ENCODE measurements around the gene CCNF. TPM values are rescaled to one million over a fixed set of nuclear protein-coding genes. Genes with fewer than 3 reads are reported as not detected.
A peak's percentile ranks its signal among the peaks of the same experiment; 100 is the strongest.

Gene CCNF
- total and polyA plus RNA-seq, 2 of the 8 experiments (the other 6 are each of a cell fraction or from before 2014, with no cell fraction given) = 15.4 to 54.3 TPM

DNA sequence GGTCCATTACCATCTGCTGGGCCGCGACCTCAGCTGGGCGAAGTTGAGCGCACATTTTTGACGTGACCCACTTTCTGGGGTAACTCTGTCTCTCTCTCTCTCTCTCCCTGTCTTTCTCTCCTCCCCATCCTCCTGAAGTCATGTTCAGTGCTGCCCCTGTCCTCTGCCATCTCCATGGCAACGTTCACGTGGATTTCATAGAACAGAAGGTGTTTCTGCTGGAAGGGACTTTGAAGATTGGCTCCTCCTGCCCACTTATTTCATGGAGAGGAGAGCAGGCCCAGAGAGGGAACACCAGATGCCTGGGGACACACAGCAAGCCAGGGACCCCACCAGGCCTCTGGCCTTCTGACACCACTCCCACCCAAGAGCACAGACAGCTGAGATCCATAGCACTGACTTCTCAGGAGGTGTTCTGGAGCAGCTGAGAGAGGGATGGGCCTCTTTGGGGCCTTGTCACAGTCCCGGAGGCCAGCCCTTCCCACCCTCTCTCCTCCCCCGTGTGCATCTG is 4.2 kb upstream of the CCNF start:
- Histone ChIP-seq H2BK5ac (ENCODE audit: low read depth, low read length) (no peak overlapping the region), H3K14ac (ENCODE audit: insufficient read length) (no peak overlapping the region), H3K23me2 (ENCODE audit: low read depth, low read length) (peaks cover 9% of the 10 kb centered on the region; the same call in 1 of the 2 replicates), H2AK5ac (ENCODE audit: low read depth, low read length) (no peak overlapping the region), H4K20me1 (replicated peaks in 1 of 2; ENCODE audit: control insufficient read depth in 1 of 2, insufficient read depth in 2 of 2, low read length in 2 of 2) (peaks cover under 1% of the 10 kb centered on the region in 2 experiments), H3K23ac (ENCODE audit: insufficient read length) (no peak overlapping the region), H2BK20ac (ENCODE audit: low read length) (no peak overlapping the region), H3K36me3 (ENCODE audit: control insufficient read depth in 2 of 4, insufficient read depth in 4 of 4, low read length in 3 of 4) (no peaks in the 10 kb centered on the region), H3K18ac (ENCODE audit: extremely low read depth, low read length) (no peak overlapping the region), H3K4ac (replicated peaks; ENCODE audit: insufficient read length, low read depth, low read length) (no peak overlapping the region), H3K9ac (replicated peaks in 1 of 4; ENCODE audit: extremely low read depth in 1 of 4, low read depth in 3 of 4, low read length in 3 of 4) (no peak overlapping the region), H3K27me3 (replicated peaks in 1 of 4; ENCODE audit: control insufficient read depth in 3 of 4, extremely low read depth in 1 of 4, insufficient read depth in 3 of 4, low read length in 3 of 4) (peaks cover 0 to 9% (median 2%) of the 10 kb centered on the region in 4 experiments; a peak in 2 of 7 replicates), H2BK15ac (ENCODE audit: low read length) (0 out of 2 replicates have a peak overlapping the region, but pooled peaks have one; percentile 81), H4K5ac (ENCODE audit: insufficient read length, low read depth, low read length) (no peak overlapping the region), H3K4me2 (ENCODE audit: insufficient read depth in 1 of 2, low read depth in 2 of 2, low read length in 2 of 2) (no peak overlapping the region), H3K56ac (replicated peaks; ENCODE audit: insufficient read length, low read depth, low read length) (no peak overlapping the region), H2BK12ac (ENCODE audit: low read depth, low read length) (no peak overlapping the region), H4K8ac (ENCODE audit: extremely low read depth, insufficient read depth, low read length) (no peak overlapping the region; the same call in 1 of the 2 replicates), H4K91ac (replicated peaks; ENCODE audit: insufficient read length, low read length) (peak overlapping the region; percentile 6), H3K27ac (ENCODE audit: low read depth, low read length) (no peak overlapping the region), H2AFZ (ENCODE audit: low read length) (no peak overlapping the region), H3K4me1 (replicated peaks in 1 of 4; ENCODE audit: control insufficient read depth in 3 of 4, insufficient read depth in 4 of 4, low read length in 3 of 4) (peaks cover 0 to 7% (median 4%) of the 10 kb centered on the region in 4 experiments; a peak in 5 of 7 replicates), H3K79me1 (ENCODE audit: low read depth, low read length) (no peaks in the 10 kb centered on the region), H3K4me3 (ENCODE audit: extremely low read depth in 1 of 4, insufficient read depth in 2 of 4, low read depth in 3 of 4, low read length in 4 of 4) (no peak overlapping the region), H3K9me3 (ENCODE audit: insufficient read depth in 2 of 2, low read depth in 1 of 2, low read length in 1 of 2) (no peaks in the 10 kb centered on the region), H3K79me2 (ENCODE audit: control insufficient read depth in 1 of 2, insufficient read depth in 2 of 2, low read length in 2 of 2) (peaks cover 0 to 4% of the 10 kb centered on the region in 2 experiments; a peak in 2 of 4 replicates), H2BK120ac (replicated peaks; ENCODE audit: low read depth, low read length) (no peak overlapping the region)
- WGBS, 2 experiments (ENCODE audit: extremely low coverage in 1 of 2, insufficient coverage in 1 of 2, insufficient read length in 1 of 2, insufficient replicate concordance in 2 of 2, low coverage in 1 of 2, low lambda C conversion rate in 2 of 2, missing lambda C conversion rate in 1 of 2) = 82% methylated on average over 9 of the region's 9 CpGs; no CpG with 5 or more reads in 1 of the 2 experiments
- ChIA-PET POLR2A (ENCODE audit: partially characterized antibody) (no interaction called here), CTCF (ENCODE audit: partially characterized antibody) (interaction anchor here (0.6 to 1.3 kb wide), 3 partner anchors 9 to 122 kb away, joined by 3 to 5 read pairs (median 3); no protein-coding TSS in a partner anchor)
- FAIRE-seq (no peak), DNase-seq (ENCODE audit: low read depth in 1 of 2, low spot score in 2 of 2) (no peak)
- TF ChIP-seq BCL11A (IDR thresholded peaks at IDR 0.05; ENCODE audit: low read depth in 2 of 2, low read length in 2 of 2) = no peak
- no peak for TF ChIP-seq ASH2L (IDR thresholded peaks at IDR 0.05; ENCODE audit: low read length)
- TF ChIP-seq, protein P1, sequence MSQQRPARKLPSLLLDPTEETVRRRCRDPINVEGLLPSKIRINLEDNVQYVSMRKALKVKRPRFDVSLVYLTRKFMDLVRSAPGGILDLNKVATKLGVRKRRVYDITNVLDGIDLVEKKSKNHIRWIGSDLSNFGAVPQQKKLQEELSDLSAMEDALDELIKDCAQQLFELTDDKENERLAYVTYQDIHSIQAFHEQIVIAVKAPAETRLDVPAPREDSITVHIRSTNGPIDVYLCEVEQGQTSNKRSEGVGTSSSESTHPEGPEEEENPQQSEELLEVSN (IDR thresholded peaks at IDR 0.05) = no peak
- TF ChIP-seq SP1 (IDR thresholded peaks at IDR 0.05; ENCODE audit: low read depth, low read length) = no peak
- no peak for TF ChIP-seq POU5F1 (IDR thresholded peaks at IDR 0.05; ENCODE audit: low read depth, low read length)
- no peak for TF ChIP-seq CTBP2 (IDR thresholded peaks at IDR 0.05; ENCODE audit: borderline replicate concordance, insufficient read depth, insufficient read length, low read length)
- TF ChIP-seq TAF1 (IDR thresholded peaks at IDR 0.05; ENCODE audit: low read depth, low read length) = no peak
- no peak for TF ChIP-seq HDAC2 (IDR thresholded peaks at IDR 0.05; ENCODE audit: borderline replicate concordance in 1 of 2, low read depth in 2 of 2, low read length in 2 of 2)
- no peak for TF ChIP-seq TAF7 (optimal IDR thresholded peaks at IDR 0.05; ENCODE audit: borderline replicate concordance, low read depth, low read length)
- TF ChIP-seq SP4 (IDR thresholded peaks at IDR 0.05; ENCODE audit: low read length) = no peak
- TF ChIP-seq POLR2AphosphoS5 (IDR thresholded peaks at IDR 0.05; ENCODE audit: low read depth, low read length) = no peak
